Neutrophil (primary cell): Measurements from ENCODE around the gene GGN.

Experiments used
- H3K27ac ChIP-seq: fragments of 200-600 bp; sonication (generic); 2 replicates; pipeline ENCODE4 v1.5.1; 2016; ENCODE audit warnings: mild to moderate bottlenecking, moderate library complexity
- H3K27me3 ChIP-seq: fragments of 200-600 bp; sonication (generic); 2 replicates; pipeline ENCODE4 v1.6.0; 2016; ENCODE audit warnings: mild to moderate bottlenecking
- H3K36me3 ChIP-seq: fragments of 200-600 bp; sonication (generic); 2 replicates; pipeline ENCODE4 v1.5.1; 2017
- H3K4me1 ChIP-seq, 2 experiments: fragments of 200-600 bp in 1 of 2; sonication (generic) in 1 of 2; 1 replicate in 1 of 2; 2 replicates in 1 of 2; pipeline versions ENCODE4 v1.5.1 to v1.6.1; 2013 to 2016; ENCODE audit warnings: low read depth in 1 of 2, low read length in 1 of 2, mild to moderate bottlenecking in 1 of 2, moderate library complexity in 1 of 2; ENCODE audit not compliant: control insufficient read depth in 1 of 2, insufficient read depth in 1 of 2
- H3K4me3 ChIP-seq, 2 experiments: fragments of 200-600 bp in 1 of 2; sonication (generic) in 1 of 2; 1 replicate in 1 of 2; 2 replicates in 1 of 2; pipeline ENCODE4 v1.5.1; 2013 to 2016; ENCODE audit warnings: low read depth in 1 of 2, low read length in 1 of 2, mild to moderate bottlenecking in 1 of 2, moderate library complexity in 1 of 2
- H3K9me3 ChIP-seq: fragments of 200-600 bp; sonication (generic); 2 replicates; pipeline ENCODE4 v1.5.1; 2016
- TF ChIP-seq, protein P1 (sequence below): fragments of 200-600 bp; sonication (generic); IDR thresholded peaks from 2 replicates; pipeline ENCODE4 v1.5.1; 2016; ENCODE audit warnings: antibody characterized with exemption

GGN gene

DNA sequence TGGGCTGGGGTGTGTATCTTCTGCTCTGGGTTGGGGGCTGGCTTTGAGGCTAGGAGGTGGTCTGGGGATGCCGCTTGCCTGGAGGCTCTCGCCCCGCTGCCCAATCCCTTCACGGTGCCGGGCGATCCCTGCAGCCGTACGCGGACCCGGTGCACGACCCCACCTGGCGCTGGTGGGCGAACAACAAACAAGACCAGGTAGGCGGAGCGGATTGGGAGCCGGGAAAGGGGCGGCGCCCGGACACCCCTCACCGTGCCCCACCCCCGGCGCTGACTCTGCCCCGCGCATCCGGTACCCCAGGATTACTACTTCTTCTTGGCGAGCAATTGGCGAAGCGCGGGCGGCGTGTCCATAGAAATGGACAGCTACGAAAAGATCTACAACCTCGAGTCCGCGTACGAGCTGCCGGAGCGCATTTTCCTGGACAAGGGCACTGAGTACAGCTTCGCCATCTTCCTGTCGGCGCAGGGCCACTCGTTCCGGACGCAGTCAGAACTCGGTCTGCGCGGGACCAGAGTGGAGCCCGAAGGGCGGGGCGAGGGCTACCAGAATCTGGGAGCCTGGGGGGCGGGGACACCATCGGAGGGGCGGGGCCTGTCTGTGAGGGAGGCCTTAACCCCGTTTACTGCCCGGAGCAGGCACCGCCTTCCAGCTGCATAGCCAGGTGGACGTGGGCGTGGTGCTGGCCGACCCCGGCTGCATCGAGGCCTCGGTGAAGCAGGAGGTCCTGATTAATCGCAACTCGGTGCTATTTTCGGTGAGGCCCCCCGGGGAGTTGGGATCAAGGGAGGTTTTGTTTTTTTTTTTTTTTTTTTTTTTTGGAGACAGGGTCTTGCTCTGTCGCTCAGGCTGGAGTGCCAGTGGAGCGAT is 25.5 kb downstream of the GGN start:
- TF ChIP-seq, protein P1, sequence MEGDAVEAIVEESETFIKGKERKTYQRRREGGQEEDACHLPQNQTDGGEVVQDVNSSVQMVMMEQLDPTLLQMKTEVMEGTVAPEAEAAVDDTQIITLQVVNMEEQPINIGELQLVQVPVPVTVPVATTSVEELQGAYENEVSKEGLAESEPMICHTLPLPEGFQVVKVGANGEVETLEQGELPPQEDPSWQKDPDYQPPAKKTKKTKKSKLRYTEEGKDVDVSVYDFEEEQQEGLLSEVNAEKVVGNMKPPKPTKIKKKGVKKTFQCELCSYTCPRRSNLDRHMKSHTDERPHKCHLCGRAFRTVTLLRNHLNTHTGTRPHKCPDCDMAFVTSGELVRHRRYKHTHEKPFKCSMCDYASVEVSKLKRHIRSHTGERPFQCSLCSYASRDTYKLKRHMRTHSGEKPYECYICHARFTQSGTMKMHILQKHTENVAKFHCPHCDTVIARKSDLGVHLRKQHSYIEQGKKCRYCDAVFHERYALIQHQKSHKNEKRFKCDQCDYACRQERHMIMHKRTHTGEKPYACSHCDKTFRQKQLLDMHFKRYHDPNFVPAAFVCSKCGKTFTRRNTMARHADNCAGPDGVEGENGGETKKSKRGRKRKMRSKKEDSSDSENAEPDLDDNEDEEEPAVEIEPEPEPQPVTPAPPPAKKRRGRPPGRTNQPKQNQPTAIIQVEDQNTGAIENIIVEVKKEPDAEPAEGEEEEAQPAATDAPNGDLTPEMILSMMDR: no peak
- H3K27ac ChIP-seq: no peak overlapping the region
- H3K9me3 ChIP-seq: no peaks in the 10 kb centered on the region
- H3K4me1 ChIP-seq: peaks cover 17 to 18% of the 10 kb centered on the region in 2 experiments
- no peaks in the 10 kb centered on the region for H3K36me3 ChIP-seq
- peak overlapping the region; percentile 58 to 67 for H3K4me3 ChIP-seq
- H3K27me3 ChIP-seq: peaks cover 73% of the 10 kb centered on the region

DNA sequence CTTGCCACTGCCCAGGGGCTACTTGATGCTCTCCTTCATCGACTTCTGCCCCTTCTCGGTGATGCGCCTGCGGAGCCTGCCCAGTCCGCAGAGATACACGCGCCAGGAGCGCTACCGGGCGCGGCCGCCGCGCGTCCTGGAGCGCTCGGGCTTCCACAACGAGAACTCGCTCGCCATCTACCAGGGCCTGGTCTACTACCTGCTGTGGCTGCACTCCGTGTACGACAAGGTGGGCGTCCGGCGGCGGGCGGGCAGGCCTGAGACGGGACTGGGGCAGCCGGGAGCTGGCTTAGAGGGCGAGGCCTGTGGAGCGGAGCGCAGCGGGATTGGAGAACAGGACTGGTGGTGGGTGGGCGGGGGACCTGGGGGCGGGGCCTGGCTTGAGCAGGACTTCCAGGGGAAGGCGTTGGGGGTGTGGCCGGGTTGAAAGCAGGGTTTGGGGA is 26.2 kb downstream of the GGN start:
- H3K27ac ChIP-seq: no peak overlapping the region
- H3K9me3 ChIP-seq: no peaks in the 10 kb centered on the region
- peaks cover 17 to 18% of the 10 kb centered on the region in 2 experiments for H3K4me1 ChIP-seq
- no peaks in the 10 kb centered on the region for H3K36me3 ChIP-seq
- peak overlapping the region; percentile 58 to 67 for H3K4me3 ChIP-seq
- peaks cover 78% of the 10 kb centered on the region for H3K27me3 ChIP-seq
- TF ChIP-seq, protein P1: peak; percentile 40

DNA sequence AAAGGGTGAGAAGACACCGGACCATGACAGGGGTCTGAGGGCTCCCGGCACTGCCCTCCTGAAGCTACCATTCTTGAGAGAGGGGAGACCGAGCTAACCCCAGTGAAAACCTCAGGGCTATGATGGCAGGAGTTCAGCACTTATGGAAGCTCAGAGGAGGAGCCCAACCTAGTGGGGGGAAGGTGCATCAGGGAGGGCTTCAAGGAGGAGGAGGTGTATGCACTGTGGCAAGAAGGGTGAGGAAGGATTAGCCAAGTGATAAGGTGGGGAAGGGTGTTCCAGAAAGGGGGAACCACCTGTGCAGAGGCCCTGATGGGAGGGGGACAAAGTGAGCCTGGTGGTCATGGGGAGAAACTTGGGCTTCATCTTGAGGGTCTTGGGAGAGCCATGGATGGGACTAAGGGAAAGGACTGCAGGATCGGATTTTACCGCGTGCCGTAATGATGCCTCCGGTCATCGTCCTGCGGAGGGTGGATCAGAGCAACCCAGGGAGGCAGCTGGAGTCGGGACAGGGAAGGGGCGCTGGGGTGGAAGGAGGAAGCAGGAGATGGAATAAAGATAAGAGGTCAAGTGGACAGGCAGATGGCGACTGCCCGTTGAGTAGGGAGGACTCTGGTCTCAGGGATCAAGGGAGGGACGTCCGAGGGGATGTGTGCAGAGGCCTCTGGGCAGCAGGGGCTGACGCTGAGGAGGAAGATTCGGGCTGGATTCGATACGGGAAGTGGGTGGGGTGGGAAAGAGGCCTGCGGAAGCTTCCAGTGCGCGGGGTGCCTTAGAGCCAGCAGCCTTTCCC is 26.8 kb downstream of the GGN start:
- Histone ChIP-seq H3K9me3 (no peaks in the 10 kb centered on the region), H3K36me3 (no peaks in the 10 kb centered on the region), H3K27ac (no peak overlapping the region), H3K4me3 (peak overlapping the region; percentile 58 to 67), H3K27me3 (peaks cover 84% of the 10 kb centered on the region), H3K4me1 (peaks cover 17 to 18% of the 10 kb centered on the region in 2 experiments)
- TF ChIP-seq, protein P1: no peak

DNA sequence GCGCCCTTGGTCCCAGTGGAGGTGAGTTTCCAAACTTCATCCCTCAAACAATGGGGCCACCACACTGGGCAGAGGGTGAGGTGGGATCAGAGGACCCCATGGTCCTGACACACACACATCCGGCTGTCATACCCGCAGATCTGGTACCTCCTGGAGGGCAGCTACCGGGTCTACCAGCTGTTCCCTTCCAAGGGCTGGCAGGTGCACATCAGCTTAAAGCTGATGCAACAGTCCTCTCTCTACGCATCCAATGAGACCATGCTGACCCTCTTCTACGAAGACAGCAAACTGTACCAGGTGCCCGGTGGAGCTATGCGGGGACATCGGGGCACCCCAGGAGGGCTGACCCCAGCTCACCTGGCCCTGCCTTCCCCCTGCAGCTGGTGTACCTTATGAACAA is 27.5 kb downstream of the GGN start:
- TF ChIP-seq, protein P1: no peak
- no peaks in the 10 kb centered on the region for H3K9me3 ChIP-seq
- peaks cover 17 to 18% of the 10 kb centered on the region in 2 experiments for H3K4me1 ChIP-seq
- H3K4me3 ChIP-seq: no peak overlapping the region
- no peaks in the 10 kb centered on the region for H3K36me3 ChIP-seq
- peaks cover 86% of the 10 kb centered on the region for H3K27me3 ChIP-seq
- no peak overlapping the region for H3K27ac ChIP-seq

DNA sequence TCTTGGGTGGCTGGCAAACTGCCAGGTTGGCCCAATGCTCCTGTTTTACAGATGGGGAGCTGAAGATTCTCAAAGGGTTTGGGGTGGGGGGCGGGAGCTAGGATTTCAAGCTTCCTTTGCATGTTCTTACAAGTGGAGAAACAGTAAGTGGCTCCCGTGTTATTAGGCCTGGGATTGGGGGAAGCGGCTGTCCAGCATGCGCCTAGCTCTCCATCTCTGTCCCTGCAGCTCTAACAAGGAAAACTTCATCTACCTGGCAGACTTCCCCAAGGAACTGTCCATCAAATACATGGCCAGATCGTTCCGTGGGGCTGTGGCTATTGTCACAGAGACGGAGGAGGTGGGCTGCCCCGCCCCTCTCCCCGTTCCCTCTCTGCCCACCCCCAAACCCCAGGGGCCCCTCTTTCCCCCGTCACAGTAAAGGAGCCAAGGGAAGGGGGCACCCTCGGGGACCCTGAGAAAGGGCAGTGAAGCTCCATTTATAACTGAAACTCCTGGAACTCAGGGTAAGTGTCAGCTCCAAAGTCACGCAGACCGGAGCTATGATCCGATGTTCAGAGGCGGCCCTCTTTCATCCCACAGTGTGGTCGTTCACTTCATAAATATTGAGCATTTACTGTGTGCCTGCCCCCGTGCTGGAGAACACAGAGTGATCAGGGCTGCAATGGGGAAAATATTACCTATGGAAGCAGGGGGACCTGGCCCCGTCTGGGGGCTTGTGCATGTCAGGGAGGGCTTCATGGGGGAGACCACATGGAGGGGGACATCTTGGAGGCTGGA is 28.4 kb downstream of the GGN start:
- Histone ChIP-seq H3K27me3 (peaks cover 79% of the 10 kb centered on the region), H3K4me1 (peaks cover 17 to 18% of the 10 kb centered on the region in 2 experiments)

More for the DNA sequence above, 28.4 kb downstream of the GGN start:
- TF ChIP-seq, protein P1: no peak
- no peak overlapping the region for H3K27ac ChIP-seq
- H3K36me3 ChIP-seq: no peaks in the 10 kb centered on the region
- H3K4me3 ChIP-seq: no peak overlapping the region
- no peaks in the 10 kb centered on the region for H3K9me3 ChIP-seq
